ENCODE measurements around the gene PLPP7.

GRCh38 chr9:131259432-131259898 is 30.1 kb upstream of the PLPP7 start:
- TF ChIP-seq CTCF (conservative IDR thresholded peaks at IDR 0.05) (no peak), ZFX (IDR thresholded peaks at IDR 0.05) (no peak)

Measured in C4-2B (cell line).